HUES64 (cell line): ENCODE measurements around the gene ANKUB1. TPM values are rescaled to one million over a fixed set of nuclear protein-coding genes. Genes with fewer than 3 reads are reported as not detected.
"Not testable (repeated sequence)": the region's sequence is repeated elsewhere in the genome, so short reads cannot be mapped to it uniquely, and the experiment has no call there.

Source experiments
- H3K27ac ChIP-seq: 2 replicates; pipeline ENCODE4 v1.7.0; 2013; ENCODE audit warnings: low read depth, low read length, inconsistent platforms
- H3K27me3 ChIP-seq: 2 replicates; pipeline ENCODE4 v1.6.1; 2013; ENCODE audit warnings: mild to moderate bottlenecking, low read length; ENCODE audit not compliant: insufficient read depth
- H3K36me3 ChIP-seq: 2 replicates; pipeline ENCODE4 v1.6.1; 2013; ENCODE audit warnings: mild to moderate bottlenecking, low read length; ENCODE audit not compliant: insufficient read depth
- H3K4me1 ChIP-seq: 2 replicates; pipeline ENCODE4 v1.6.1; 2013; ENCODE audit warnings: mild to moderate bottlenecking, low read length, moderate library complexity; ENCODE audit not compliant: insufficient read depth
- H3K4me3 ChIP-seq: 2 replicates; pipeline ENCODE4 v1.5.1; 2013; ENCODE audit warnings: mild to moderate bottlenecking, low read length, moderate library complexity
- H3K9ac ChIP-seq: 2 replicates; pipeline ENCODE4 v1.6.1; 2013; ENCODE audit warnings: mild to moderate bottlenecking, low read depth, low read length
- H3K9me3 ChIP-seq: 2 replicates; pipeline ENCODE4 v1.6.1; 2013; ENCODE audit warnings: low read depth, low read length; ENCODE audit not compliant: insufficient read depth
- WGBS: fragments of 150-250, 120-280 bp; methylation state at CpG from one replicate; pipeline ENCODE4 v1.1.7; 2013; ENCODE audit warnings: missing lambda C conversion rate; 5-methylcytosine and 5-hydroxymethylcytosine counted together
- polyA plus RNA-seq, 2 experiments: library from polyadenylated mRNA; stranded (reverse); fragments of 50-300 nt; gene quantifications; one replicate each; pipeline ENCODE4 v1.2.3, GENCODE V29; 2013

The ANKUB1 gene
- polyA plus RNA-seq (2013, experiment 1 of 2), result not detected
- not detected for polyA plus RNA-seq (2013, experiment 2 of 2)

- Histone ChIP-seq H3K27ac (no peak within 1 kb of the TSS), H3K4me1 (no peaks in the 10 kb centered on the region), H3K9ac (no peak within 1 kb of the TSS), H3K9me3 (no peaks in the 10 kb centered on the region), H3K36me3 (no peaks in the 10 kb centered on the region), H3K27me3 (no peaks in the 10 kb centered on the region), H3K4me3 (no peak within 1 kb of the TSS)
- WGBS, result 97% methylated on average over 4 of the region's 4 CpGs
Measured at GRCh38 chr3:149792452-149793270, at the start of gene ANKUB1. Gene ANKUB1, minus strand, starts transcription at chr3:149792554. Its CDS starts 188 bp downstream, at chr3:149792366.

- Histone ChIP-seq H3K27ac (no peak overlapping the region), H3K4me3 (no peak overlapping the region), H3K4me1 (no peaks in the 10 kb centered on the region), H3K36me3 (no peaks in the 10 kb centered on the region; the same call in 1 of the 2 replicates), H3K9ac (no peak overlapping the region), H3K9me3 (peaks cover 29% of the 10 kb centered on the region), H3K27me3 (no peaks in the 10 kb centered on the region)
- 92% methylated on average over 3 of the region's 3 CpGs for WGBS
Measured at GRCh38 chr3:149839896-149840295, 47.5 kb upstream of the ANKUB1 start.

- H3K4me3 ChIP-seq, H3K36me3 ChIP-seq, H3K27ac ChIP-seq, H3K27me3 ChIP-seq, H3K9ac ChIP-seq, H3K4me1 ChIP-seq: not testable (repeated sequence)
- H3K9me3 ChIP-seq, result peaks cover 33% of the 10 kb centered on the region
- 94% methylated on average over 2 of the region's 3 CpGs for WGBS
Measured at GRCh38 chr3:149839469-149839868, 47.1 kb upstream of the ANKUB1 start.

GRCh38 chr3:149838491-149838890, 46.1 kb upstream of the ANKUB1 start:
- H3K27me3 ChIP-seq, H3K4me3 ChIP-seq, H3K36me3 ChIP-seq, H3K27ac ChIP-seq, H3K9ac ChIP-seq, H3K4me1 ChIP-seq: not testable (repeated sequence)
- peaks cover 43% of the 10 kb centered on the region for H3K9me3 ChIP-seq
- WGBS, result 89% methylated on average over 2 of the region's 3 CpGs

GRCh38 chr3:149833241-149833640, 40.9 kb upstream of the ANKUB1 start:
- 94% methylated on average over 2 of the region's 2 CpGs for WGBS
- no peak overlapping the region for H3K4me3 ChIP-seq
- H3K4me1 ChIP-seq, result no peaks in the 10 kb centered on the region
- H3K9ac ChIP-seq, result no peak overlapping the region
- H3K27me3 ChIP-seq, result no peaks in the 10 kb centered on the region
- H3K36me3 ChIP-seq, result peaks cover 6% of the 10 kb centered on the region; the same call in 1 of the 2 replicates
- H3K9me3 ChIP-seq, result peaks cover 77% of the 10 kb centered on the region
- no peak overlapping the region for H3K27ac ChIP-seq

- peaks cover 66% of the 10 kb centered on the region for H3K9me3 ChIP-seq
- no peak overlapping the region for H3K4me3 ChIP-seq
- no peak overlapping the region for H3K9ac ChIP-seq
- H3K27me3 ChIP-seq, result no peaks in the 10 kb centered on the region
- no peak overlapping the region for H3K27ac ChIP-seq
- H3K4me1 ChIP-seq, result no peaks in the 10 kb centered on the region
- H3K36me3 ChIP-seq, result peaks cover 6% of the 10 kb centered on the region; the same call in 1 of the 2 replicates
- WGBS, result 93% methylated on average over 1 of the region's 1 CpG
Measured at GRCh38 chr3:149832086-149832485, 39.7 kb upstream of the ANKUB1 start.

GRCh38 chr3:149831321-149831720, 39.0 kb upstream of the ANKUB1 start:
- Histone ChIP-seq H3K9ac (no peak overlapping the region), H3K4me1 (no peaks in the 10 kb centered on the region), H3K27ac (no peak overlapping the region), H3K27me3 (no peaks in the 10 kb centered on the region), H3K4me3 (no peak overlapping the region), H3K9me3 (peaks cover 58% of the 10 kb centered on the region), H3K36me3 (peaks cover 6% of the 10 kb centered on the region; the same call in 1 of the 2 replicates)
- WGBS, result 95% methylated on average over 4 of the region's 4 CpGs

- Histone ChIP-seq H3K36me3 (peaks cover 6% of the 10 kb centered on the region; the same call in 1 of the 2 replicates), H3K9ac (no peak overlapping the region), H3K27ac (no peak overlapping the region), H3K4me3 (no peak overlapping the region), H3K27me3 (no peaks in the 10 kb centered on the region), H3K9me3 (peaks cover 56% of the 10 kb centered on the region), H3K4me1 (peaks cover 2% of the 10 kb centered on the region; the same call in 1 of the 2 replicates)
- WGBS, result 92% methylated on average over 2 of the region's 2 CpGs
Measured at GRCh38 chr3:149830902-149831301, 38.5 kb upstream of the ANKUB1 start.

- H3K27me3 ChIP-seq, H3K4me3 ChIP-seq, H3K4me1 ChIP-seq, H3K27ac ChIP-seq, H3K9ac ChIP-seq, H3K36me3 ChIP-seq: not testable (repeated sequence)
- WGBS, result 83% methylated on average over 4 of the region's 4 CpGs
- peaks cover 49% of the 10 kb centered on the region for H3K9me3 ChIP-seq
Measured at GRCh38 chr3:149829631-149830030, 37.3 kb upstream of the ANKUB1 start.

- Histone ChIP-seq H3K27ac (no peak overlapping the region), H3K4me3 (no peak overlapping the region), H3K27me3 (no peaks in the 10 kb centered on the region), H3K36me3 (0 out of 2 replicates have a peak, but pooled peaks cover 3% of the 10 kb centered on the region), H3K9me3 (peaks cover 36% of the 10 kb centered on the region), H3K4me1 (peaks cover 7% of the 10 kb centered on the region; the same call in 1 of the 2 replicates), H3K9ac (no peak overlapping the region)
- no CpG with 5 or more reads among the region's 1 CpG for WGBS
Measured at GRCh38 chr3:149828390-149828789, 36.0 kb upstream of the ANKUB1 start.

- H3K36me3 ChIP-seq, result 0 out of 2 replicates have a peak, but pooled peaks cover 3% of the 10 kb centered on the region
- no peak overlapping the region for H3K4me3 ChIP-seq
- H3K4me1 ChIP-seq, result peaks cover 7% of the 10 kb centered on the region; the same call in 1 of the 2 replicates
- H3K27me3 ChIP-seq, result no peaks in the 10 kb centered on the region
- no peak overlapping the region for H3K27ac ChIP-seq
- peaks cover 24% of the 10 kb centered on the region for H3K9me3 ChIP-seq
- H3K9ac ChIP-seq, result no peak overlapping the region
- 85% methylated on average over 2 of the region's 3 CpGs for WGBS
Measured at GRCh38 chr3:149826636-149827035, 34.3 kb upstream of the ANKUB1 start.
